Measurements from ENCODE around the gene SETBP1. TPM values are rescaled to one million over a fixed set of nuclear protein-coding genes. Genes with fewer than 3 reads are reported as not detected.

Gene SETBP1
- total RNA-seq, 4 donors from 2014 or later: 3.3 to 86.6 (median 16.3) TPM

DNA sequence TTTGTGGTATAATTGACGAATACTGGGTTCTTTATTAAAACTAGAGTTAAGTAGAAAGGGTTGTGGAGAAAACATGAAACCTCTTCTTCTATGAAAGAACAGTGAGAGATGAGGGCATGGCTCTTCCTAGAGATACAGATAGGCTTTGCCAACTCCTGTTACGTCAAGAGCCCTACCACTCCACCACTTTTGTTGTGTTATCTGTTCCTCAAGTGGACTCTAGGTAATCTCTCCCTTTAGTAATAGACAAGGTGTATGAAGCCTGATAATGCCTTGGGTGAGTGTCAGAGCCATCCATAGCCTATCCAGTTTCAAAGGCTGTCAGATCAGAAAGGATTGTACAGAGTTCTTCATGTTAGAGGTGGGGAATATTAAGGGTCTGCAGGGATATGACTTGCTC is 176.4 kb downstream of the SETBP1 start:
- Histone ChIP-seq H3K9me3 (no peaks in the 10 kb centered on the region), H3K4me1 (peaks cover 0 to 3% (median 0%) of the 10 kb centered on the region in 4 donors), H3K27me3 (no peaks in the 10 kb centered on the region), H3K4me3 (no peak overlapping the region), H3K27ac (no peak overlapping the region), H3K36me3 (no peaks in the 10 kb centered on the region)
- TF ChIP-seq, protein P1, sequence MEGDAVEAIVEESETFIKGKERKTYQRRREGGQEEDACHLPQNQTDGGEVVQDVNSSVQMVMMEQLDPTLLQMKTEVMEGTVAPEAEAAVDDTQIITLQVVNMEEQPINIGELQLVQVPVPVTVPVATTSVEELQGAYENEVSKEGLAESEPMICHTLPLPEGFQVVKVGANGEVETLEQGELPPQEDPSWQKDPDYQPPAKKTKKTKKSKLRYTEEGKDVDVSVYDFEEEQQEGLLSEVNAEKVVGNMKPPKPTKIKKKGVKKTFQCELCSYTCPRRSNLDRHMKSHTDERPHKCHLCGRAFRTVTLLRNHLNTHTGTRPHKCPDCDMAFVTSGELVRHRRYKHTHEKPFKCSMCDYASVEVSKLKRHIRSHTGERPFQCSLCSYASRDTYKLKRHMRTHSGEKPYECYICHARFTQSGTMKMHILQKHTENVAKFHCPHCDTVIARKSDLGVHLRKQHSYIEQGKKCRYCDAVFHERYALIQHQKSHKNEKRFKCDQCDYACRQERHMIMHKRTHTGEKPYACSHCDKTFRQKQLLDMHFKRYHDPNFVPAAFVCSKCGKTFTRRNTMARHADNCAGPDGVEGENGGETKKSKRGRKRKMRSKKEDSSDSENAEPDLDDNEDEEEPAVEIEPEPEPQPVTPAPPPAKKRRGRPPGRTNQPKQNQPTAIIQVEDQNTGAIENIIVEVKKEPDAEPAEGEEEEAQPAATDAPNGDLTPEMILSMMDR (IDR thresholded peaks at IDR 0.05): no peak
- no peak for TF ChIP-seq POLR2A (IDR thresholded peaks at IDR 0.05)
- no peak for DNase-seq

DNA sequence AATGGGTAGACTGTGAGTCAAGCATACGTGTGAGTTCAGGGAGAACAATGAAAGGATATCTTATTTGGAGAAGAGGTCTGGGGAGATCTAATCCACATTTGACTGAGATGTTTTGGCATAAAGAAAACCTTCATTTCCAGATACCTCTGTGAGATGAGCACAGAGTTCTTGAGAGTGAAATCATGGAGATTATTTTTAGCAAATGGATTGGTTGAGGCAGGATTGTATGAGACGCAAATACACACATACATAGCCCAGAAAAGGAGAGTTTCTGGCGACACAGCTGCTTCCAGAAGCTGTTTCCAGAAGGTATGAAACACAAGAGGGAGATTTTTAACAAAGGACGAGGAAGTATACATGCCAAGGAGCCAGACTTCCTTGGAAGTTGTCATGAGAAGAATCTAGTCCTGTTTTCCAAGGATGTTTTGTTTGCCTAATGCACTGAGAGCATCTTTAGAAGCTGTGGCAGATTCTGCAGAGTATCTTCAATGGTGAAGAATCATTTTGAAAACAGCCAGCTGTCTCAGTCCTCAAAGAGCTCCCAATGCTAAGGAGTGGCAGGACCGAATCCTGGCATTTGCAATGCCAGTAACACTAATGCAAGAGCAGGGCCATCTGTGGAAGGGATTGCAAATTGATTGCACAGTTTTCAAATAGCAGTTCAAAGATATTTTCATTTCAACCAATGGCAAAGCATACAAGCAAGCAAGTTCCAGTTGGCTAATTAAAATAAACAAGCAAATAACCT is 177.2 kb downstream of the SETBP1 start:
- TF ChIP-seq, protein P1 (IDR thresholded peaks at IDR 0.05): no peak
- no peak for TF ChIP-seq POLR2A (IDR thresholded peaks at IDR 0.05)
- no peaks in the 10 kb centered on the region for H3K27me3 ChIP-seq
- H3K27ac ChIP-seq: no peak overlapping the region
- H3K36me3 ChIP-seq: no peaks in the 10 kb centered on the region
- no peak overlapping the region for H3K4me3 ChIP-seq
- no peaks in the 10 kb centered on the region for H3K4me1 ChIP-seq
- DNase-seq: no peak
- no peaks in the 10 kb centered on the region for H3K9me3 ChIP-seq

DNA sequence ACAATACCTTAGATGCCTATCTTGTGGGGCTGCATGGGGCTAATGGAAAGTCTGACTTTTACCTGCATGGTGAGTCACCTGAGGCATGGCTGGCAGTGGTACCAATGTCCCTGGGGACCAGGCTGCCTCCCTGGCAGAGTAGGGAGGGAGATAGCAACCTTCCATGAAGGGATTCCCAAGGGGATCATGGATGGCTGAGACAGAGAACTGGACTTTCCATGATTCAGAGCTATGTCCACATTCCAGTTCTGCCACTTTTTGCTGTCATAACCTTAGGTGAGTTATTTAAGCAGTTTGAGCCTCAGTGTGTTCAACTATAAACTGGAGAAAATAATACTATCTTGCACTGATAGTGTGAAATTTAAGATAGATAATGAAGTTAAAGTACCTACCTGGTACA is 178.6 kb downstream of the SETBP1 start:
- Histone ChIP-seq H3K27ac (no peak overlapping the region), H3K27me3 (no peaks in the 10 kb centered on the region), H3K4me3 (no peak overlapping the region), H3K9me3 (no peaks in the 10 kb centered on the region), H3K36me3 (no peaks in the 10 kb centered on the region), H3K4me1 (no peaks in the 10 kb centered on the region)
- TF ChIP-seq POLR2A (IDR thresholded peaks at IDR 0.05): no peak
- DNase-seq: no peak

DNA sequence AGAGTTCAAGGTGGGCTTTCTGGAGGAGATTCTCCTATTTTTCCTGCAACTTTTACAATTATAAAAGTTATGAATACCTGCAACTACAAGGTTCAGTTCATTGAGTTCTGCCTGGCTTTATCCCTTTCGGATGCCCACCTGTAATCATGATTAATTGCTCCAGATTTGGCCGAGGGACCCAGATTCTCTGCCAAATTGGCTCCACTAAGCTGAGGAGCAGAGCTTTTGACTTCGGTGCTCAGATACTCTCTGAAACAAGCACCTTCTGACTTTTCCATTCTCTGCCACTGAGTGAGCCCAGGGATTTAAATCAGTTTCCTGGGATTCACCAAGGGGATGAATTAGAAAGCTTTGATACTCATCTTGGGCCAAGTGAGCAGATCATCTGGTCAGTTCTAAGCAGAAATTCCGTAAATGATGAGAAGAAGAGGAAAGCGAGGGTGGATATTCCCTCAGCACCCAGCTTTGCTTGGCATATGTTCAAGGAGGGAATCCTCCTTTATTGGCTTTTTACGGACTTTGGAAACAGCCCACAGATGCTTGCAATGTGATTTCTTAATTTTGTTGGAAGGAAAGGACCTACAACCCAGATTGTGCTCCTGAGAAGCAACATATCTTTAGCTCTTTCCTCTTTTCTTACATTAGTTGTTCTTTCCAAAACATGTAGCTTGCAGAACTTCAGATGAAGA is 179.2 kb downstream of the SETBP1 start:
- TF ChIP-seq POLR2A (IDR thresholded peaks at IDR 0.05): no peak
- TF ChIP-seq, protein P1 (IDR thresholded peaks at IDR 0.05): no peak
- Histone ChIP-seq H3K4me1 (no peaks in the 10 kb centered on the region), H3K36me3 (no peaks in the 10 kb centered on the region), H3K27ac (no peak overlapping the region), H3K27me3 (no peaks in the 10 kb centered on the region), H3K9me3 (no peaks in the 10 kb centered on the region), H3K4me3 (no peak overlapping the region)
- no peak for DNase-seq

DNA sequence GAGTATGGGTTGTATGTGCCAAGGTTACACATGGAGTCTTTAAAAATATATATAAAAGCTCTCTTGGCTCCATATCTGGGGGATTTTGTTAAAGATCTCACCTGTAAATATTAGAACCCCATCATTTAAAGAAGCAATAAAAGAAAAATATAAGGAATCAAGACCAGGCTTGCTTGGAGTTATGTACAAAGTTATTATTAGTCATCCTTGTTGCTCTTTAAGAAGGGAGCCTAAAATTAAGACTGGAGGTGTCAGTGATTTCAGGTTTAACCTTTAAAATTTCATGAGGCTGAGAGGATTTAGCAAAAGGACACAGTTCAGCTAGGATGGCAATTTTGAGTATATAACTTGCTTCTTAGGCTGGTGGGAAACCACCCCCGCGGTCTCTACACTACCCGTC is 181.4 kb downstream of the SETBP1 start:
- Histone ChIP-seq H3K4me1 (no peaks in the 10 kb centered on the region), H3K4me3 (no peak overlapping the region), H3K36me3 (no peaks in the 10 kb centered on the region), H3K27me3 (no peaks in the 10 kb centered on the region), H3K27ac (no peak overlapping the region), H3K9me3 (no peaks in the 10 kb centered on the region)
- no peak for TF ChIP-seq POLR2A (IDR thresholded peaks at IDR 0.05)
- TF ChIP-seq, protein P1 (IDR thresholded peaks at IDR 0.05): no peak
- DNase-seq: no peak

DNA sequence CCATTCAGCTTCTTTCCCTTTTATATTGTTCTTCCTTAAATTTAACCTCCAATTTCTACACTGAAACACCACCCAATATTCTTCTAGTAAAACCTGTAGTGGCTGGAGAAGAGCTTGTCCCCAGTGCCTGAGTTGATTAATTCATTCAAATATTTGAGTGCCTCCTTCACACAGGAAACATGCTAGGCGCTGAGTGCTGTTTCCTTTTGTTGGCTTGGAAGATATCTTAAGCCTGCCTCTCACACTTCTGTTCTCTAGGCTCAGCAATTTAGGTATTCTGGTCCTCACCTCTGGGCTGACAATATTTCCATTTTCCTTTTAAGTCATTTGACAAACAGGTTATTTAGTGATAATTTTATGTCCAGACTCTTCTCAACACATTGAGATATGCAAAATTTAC is 185.4 kb downstream of the SETBP1 start:
- no peaks in the 10 kb centered on the region for H3K36me3 ChIP-seq
- no peak overlapping the region for H3K4me3 ChIP-seq
- no peaks in the 10 kb centered on the region for H3K4me1 ChIP-seq
- no peak for DNase-seq
- no peak for TF ChIP-seq POLR2A (IDR thresholded peaks at IDR 0.05)
- TF ChIP-seq, protein P1 (IDR thresholded peaks at IDR 0.05): no peak
- H3K9me3 ChIP-seq: no peaks in the 10 kb centered on the region
- no peaks in the 10 kb centered on the region for H3K27me3 ChIP-seq
- no peak overlapping the region for H3K27ac ChIP-seq
